ENCODE measurements around the gene WNT9A. TPM values are rescaled to one million over a fixed set of nuclear protein-coding genes. Genes with fewer than 3 reads are reported as not detected.
"Not testable (repeated sequence)": the region's sequence is repeated elsewhere in the genome, so short reads cannot be mapped to it uniquely, and the experiment has no call there.

The WNT9A gene
- total and polyA plus RNA-seq, 4 donors: 2.6 to 8.6 (median 4.9) TPM

DNA sequence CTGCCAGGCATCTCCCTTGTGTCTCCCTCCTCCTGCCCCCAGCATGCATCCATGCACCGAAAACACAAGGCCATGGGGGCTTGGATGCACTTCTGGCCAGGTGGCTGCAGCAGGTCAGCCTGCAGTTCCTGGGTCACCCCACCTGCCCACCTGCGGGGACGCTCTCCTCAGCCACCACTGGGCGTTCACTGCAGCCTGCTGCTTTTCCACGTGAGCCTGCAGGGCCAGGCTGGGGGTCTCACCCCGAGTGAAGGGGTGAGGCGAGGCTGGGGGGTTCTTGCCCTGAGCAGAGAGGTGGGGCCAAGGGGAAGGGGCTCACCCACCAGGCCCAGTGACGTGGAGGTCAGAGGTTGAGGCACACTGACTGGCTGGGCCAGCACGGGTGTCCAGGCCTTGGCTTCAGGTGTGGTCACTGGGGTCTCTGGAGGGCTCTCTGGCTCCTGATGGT, 64.6 kb downstream of the WNT9A start:
- Histone ChIP-seq H3K9ac (ENCODE audit: insufficient read depth in 1 of 2, low read length in 2 of 2) (no peak overlapping the region), H3K36me3 (ENCODE audit: control insufficient read depth in 4 of 4, insufficient read depth in 4 of 4, low read length in 4 of 4) (no peaks in the 10 kb centered on the region), H3K4me3 (no peak overlapping the region), H3K9me3 (ENCODE audit: control insufficient read depth in 4 of 4, insufficient read depth in 3 of 4, low read length in 3 of 4) (peaks cover 0 to 2% (median 0%) of the 10 kb centered on the region in 4 donors), H3K4me1 (ENCODE audit: control insufficient read depth in 5 of 5, insufficient read depth in 5 of 5, low read length in 5 of 5) (peaks cover 0 to 12% (median 10%) of the 10 kb centered on the region in 5 donors), H3K27me3 (ENCODE audit: control insufficient read depth in 3 of 3, insufficient read depth in 3 of 3, low read length in 2 of 3) (peaks cover 0 to 3% (median 0%) of the 10 kb centered on the region in 3 donors), H3K27ac (ENCODE audit: low read depth in 1 of 2, low read length in 1 of 2) (no peak overlapping the region)
- no peak for DNase-seq
- WGBS, 2 donors: 92% methylated on average over 9 of the region's 9 CpGs
- no peak for ATAC-seq (ENCODE audit: insufficient read depth, low FRiP score)
- TF ChIP-seq, protein P1, sequence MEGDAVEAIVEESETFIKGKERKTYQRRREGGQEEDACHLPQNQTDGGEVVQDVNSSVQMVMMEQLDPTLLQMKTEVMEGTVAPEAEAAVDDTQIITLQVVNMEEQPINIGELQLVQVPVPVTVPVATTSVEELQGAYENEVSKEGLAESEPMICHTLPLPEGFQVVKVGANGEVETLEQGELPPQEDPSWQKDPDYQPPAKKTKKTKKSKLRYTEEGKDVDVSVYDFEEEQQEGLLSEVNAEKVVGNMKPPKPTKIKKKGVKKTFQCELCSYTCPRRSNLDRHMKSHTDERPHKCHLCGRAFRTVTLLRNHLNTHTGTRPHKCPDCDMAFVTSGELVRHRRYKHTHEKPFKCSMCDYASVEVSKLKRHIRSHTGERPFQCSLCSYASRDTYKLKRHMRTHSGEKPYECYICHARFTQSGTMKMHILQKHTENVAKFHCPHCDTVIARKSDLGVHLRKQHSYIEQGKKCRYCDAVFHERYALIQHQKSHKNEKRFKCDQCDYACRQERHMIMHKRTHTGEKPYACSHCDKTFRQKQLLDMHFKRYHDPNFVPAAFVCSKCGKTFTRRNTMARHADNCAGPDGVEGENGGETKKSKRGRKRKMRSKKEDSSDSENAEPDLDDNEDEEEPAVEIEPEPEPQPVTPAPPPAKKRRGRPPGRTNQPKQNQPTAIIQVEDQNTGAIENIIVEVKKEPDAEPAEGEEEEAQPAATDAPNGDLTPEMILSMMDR (IDR thresholded peaks at IDR 0.05; ENCODE audit: control extremely low read depth, extremely low read depth): no peak

DNA sequence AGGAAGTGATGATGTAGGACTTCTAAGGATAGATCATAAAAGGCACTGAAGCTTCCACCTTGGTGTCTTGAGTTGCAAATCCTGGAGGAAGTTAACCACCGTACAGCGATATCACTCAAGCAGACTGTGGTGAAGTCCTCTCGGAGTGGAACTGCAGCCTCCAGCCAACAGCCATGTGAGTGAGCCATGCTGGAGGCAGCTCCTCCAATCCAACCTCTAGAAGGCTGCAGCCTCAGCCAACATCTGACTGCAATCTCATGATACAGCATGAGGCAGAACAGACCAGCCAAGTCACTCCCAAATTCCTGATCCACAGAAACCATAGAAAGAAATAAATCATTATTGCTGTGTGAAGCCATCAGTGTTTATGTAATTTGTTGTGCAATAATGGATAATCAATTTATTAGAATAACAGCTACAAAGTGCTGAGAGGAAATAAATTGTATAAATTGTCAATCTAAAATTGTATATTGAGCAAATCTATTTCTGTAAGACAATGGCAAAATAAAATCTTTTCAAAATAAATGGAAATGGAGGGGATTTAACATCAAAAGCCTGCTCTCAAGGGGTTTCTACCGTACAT, 67.3 kb downstream of the WNT9A start:
- TF ChIP-seq, protein P1 (IDR thresholded peaks at IDR 0.05; ENCODE audit: control extremely low read depth, extremely low read depth): no peak
- DNase-seq (no peak), ATAC-seq (ENCODE audit: insufficient read depth, low FRiP score) (no peak)
- Histone ChIP-seq H3K4me3 (no peak overlapping the region), H3K27me3 (ENCODE audit: control insufficient read depth in 3 of 3, insufficient read depth in 3 of 3, low read length in 2 of 3) (peaks cover 0 to 3% (median 0%) of the 10 kb centered on the region in 3 donors), H3K27ac (ENCODE audit: low read depth in 1 of 2, low read length in 1 of 2) (no peak overlapping the region), H3K9ac (ENCODE audit: insufficient read depth in 1 of 2, low read length in 2 of 2) (no peak overlapping the region), H3K9me3 (ENCODE audit: control insufficient read depth in 4 of 4, insufficient read depth in 3 of 4, low read length in 3 of 4) (peaks cover 0 to 2% (median 0%) of the 10 kb centered on the region in 4 donors), H3K36me3 (ENCODE audit: control insufficient read depth in 4 of 4, insufficient read depth in 4 of 4, low read length in 4 of 4) (no peaks in the 10 kb centered on the region), H3K4me1 (ENCODE audit: control insufficient read depth in 5 of 5, insufficient read depth in 5 of 5, low read length in 5 of 5) (peaks cover 0 to 3% (median 0%) of the 10 kb centered on the region in 5 donors)
- WGBS, 2 donors: 74 to 91% methylated on average over 4 of the region's 4 CpGs

DNA sequence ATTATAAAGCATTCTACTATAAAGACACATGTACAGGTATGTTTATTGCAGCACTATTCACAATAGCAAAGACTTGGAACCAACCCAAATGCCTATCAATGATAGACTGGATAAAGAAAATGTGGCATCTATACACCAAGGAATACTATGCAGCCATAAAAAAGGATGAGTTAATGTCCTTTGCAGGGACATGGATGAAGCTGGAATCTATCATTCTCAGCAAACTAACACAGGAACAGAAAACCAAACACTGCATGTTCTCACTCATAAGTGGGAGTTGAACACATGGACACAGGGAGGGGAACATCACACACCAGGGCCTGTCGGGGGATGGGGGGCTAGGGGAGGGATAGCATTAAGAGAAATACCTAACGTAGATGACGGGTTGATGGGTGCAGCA, 69.9 kb downstream of the WNT9A start:
- not testable (repeated sequence) for ATAC-seq (ENCODE audit: insufficient read depth, low FRiP score); DNase-seq; H3K9ac ChIP-seq (ENCODE audit: insufficient read depth in 1 of 2, low read length in 2 of 2); H3K4me3 ChIP-seq; H3K4me1 ChIP-seq (ENCODE audit: control insufficient read depth in 5 of 5, insufficient read depth in 5 of 5, low read length in 5 of 5); H3K9me3 ChIP-seq (ENCODE audit: control insufficient read depth in 4 of 4, insufficient read depth in 3 of 4, low read length in 3 of 4); H3K27me3 ChIP-seq (ENCODE audit: control insufficient read depth in 3 of 3, insufficient read depth in 3 of 3, low read length in 2 of 3); H3K36me3 ChIP-seq (ENCODE audit: control insufficient read depth in 4 of 4, insufficient read depth in 4 of 4, low read length in 4 of 4); H3K27ac ChIP-seq (ENCODE audit: low read depth in 1 of 2, low read length in 1 of 2)
- 93 to 96% methylated on average over 3 of the region's 3 CpGs for WGBS, 2 donors

DNA sequence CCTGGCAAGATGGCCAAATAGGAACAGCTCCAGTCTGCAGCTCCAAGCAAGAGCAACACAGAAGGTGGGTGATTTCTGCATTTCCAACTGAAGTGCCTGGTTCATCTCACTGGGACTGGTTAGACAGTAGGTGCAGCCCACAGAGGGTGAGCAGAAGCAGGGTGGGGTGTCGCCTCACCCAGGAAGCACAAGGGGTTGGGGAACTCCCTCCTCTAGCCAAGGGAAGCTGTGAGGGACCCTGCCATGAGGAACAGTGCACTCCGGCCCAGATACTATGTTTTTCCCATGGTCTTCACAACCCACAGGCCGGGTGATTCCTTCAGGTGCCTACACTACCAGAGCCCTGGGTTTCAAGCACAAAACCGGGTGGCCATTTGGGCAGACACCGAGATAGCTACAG, 75.8 kb downstream of the WNT9A start:
- not testable (repeated sequence) for H3K9ac ChIP-seq (ENCODE audit: insufficient read depth in 1 of 2, low read length in 2 of 2); H3K27ac ChIP-seq (ENCODE audit: low read depth in 1 of 2, low read length in 1 of 2); H3K4me3 ChIP-seq; H3K9me3 ChIP-seq (ENCODE audit: control insufficient read depth in 4 of 4, insufficient read depth in 3 of 4, low read length in 3 of 4); ATAC-seq (ENCODE audit: insufficient read depth, low FRiP score); DNase-seq; H3K27me3 ChIP-seq (ENCODE audit: control insufficient read depth in 3 of 3, insufficient read depth in 3 of 3, low read length in 2 of 3); H3K36me3 ChIP-seq (ENCODE audit: control insufficient read depth in 4 of 4, insufficient read depth in 4 of 4, low read length in 4 of 4); H3K4me1 ChIP-seq (ENCODE audit: control insufficient read depth in 5 of 5, insufficient read depth in 5 of 5, low read length in 5 of 5)
- 81 to 85% methylated on average over 5 of the region's 5 CpGs for WGBS, 2 donors

All from lung (tissue), 12 donors.